Measurements from ENCODE around the gene TMA16.
"Not testable (repeated sequence)": the region's sequence is repeated elsewhere in the genome, so short reads cannot be mapped to it uniquely, and the experiment has no call there.

Gene TMA16

GRCh38 chr4:163494360-163495241 is at the start of gene TMA16:
Gene TMA16 (plus strand): TSS chr4:163494690. CDS start chr4:163494802, 112 bp downstream.
- DNase-seq (ENCODE audit: low read depth, low spot score): peak; percentile 65

- not testable (repeated sequence) for DNase-seq (ENCODE audit: low read depth, low spot score)
These were observed 47.5 kb upstream of the TMA16 start for GRCh38 chr4:163447023-163447422.

- DNase-seq (ENCODE audit: low read depth, low spot score): no peak
These were observed 47.0 kb upstream of the TMA16 start for GRCh38 chr4:163447481-163447880.

GRCh38 chr4:163448540-163449203 is 45.8 kb upstream of the TMA16 start:
- no peak for DNase-seq (ENCODE audit: low read depth, low spot score)

GRCh38 chr4:163462556-163462955 is 31.9 kb upstream of the TMA16 start:
- no peak for DNase-seq (ENCODE audit: low read depth, low spot score)

GRCh38 chr4:163467082-163467770 is 27.3 kb upstream of the TMA16 start:
- no peak for DNase-seq (ENCODE audit: low read depth, low spot score)

GRCh38 chr4:163470391-163470790 is 24.1 kb upstream of the TMA16 start:
- no peak for DNase-seq (ENCODE audit: low read depth, low spot score)

- DNase-seq (ENCODE audit: low read depth, low spot score): no peak
These were observed 21.4 kb upstream of the TMA16 start for GRCh38 chr4:163473130-163473529.

GRCh38 chr4:163473576-163473975 is 20.9 kb upstream of the TMA16 start, which contains the start of gene TKTL2:
Gene TKTL2 (minus strand): TSS chr4:163473754. CDS start chr4:163473734, 20 bp downstream.
- DNase-seq (ENCODE audit: low read depth, low spot score): no peak

GRCh38 chr4:163474027-163474426 is 20.5 kb upstream of the TMA16 start:
- no peak for DNase-seq (ENCODE audit: low read depth, low spot score)

GRCh38 chr4:163476761-163477438 is 17.6 kb upstream of the TMA16 start:
- no peak for DNase-seq (ENCODE audit: low read depth, low spot score)

- DNase-seq (ENCODE audit: low read depth, low spot score): no peak
These were observed 12.3 kb upstream of the TMA16 start for GRCh38 chr4:163482190-163482589.

- DNase-seq (ENCODE audit: low read depth, low spot score): peak; percentile 43
These were observed 9.6 kb upstream of the TMA16 start for GRCh38 chr4:163484906-163485305.

- no peak for DNase-seq (ENCODE audit: low read depth, low spot score)
These were observed 8.9 kb upstream of the TMA16 start for GRCh38 chr4:163485589-163485988.

GRCh38 chr4:163486321-163486720 is 8.2 kb upstream of the TMA16 start:
- DNase-seq (ENCODE audit: low read depth, low spot score): no peak

GRCh38 chr4:163489929-163490328 is 4.6 kb upstream of the TMA16 start:
- DNase-seq (ENCODE audit: low read depth, low spot score): no peak

- no peak for DNase-seq (ENCODE audit: low read depth, low spot score)
These were observed 1.5 kb upstream of the TMA16 start for GRCh38 chr4:163492951-163493504.

- DNase-seq (ENCODE audit: low read depth, low spot score): no peak
These were observed 689 bp upstream of the TMA16 start for GRCh38 chr4:163493643-163494359.

GRCh38 chr4:163495900-163496299 is 1.4 kb downstream of the TMA16 start:
- no peak for DNase-seq (ENCODE audit: low read depth, low spot score)

GRCh38 chr4:163500586-163500985 is 6.1 kb downstream of the TMA16 start:
- DNase-seq (ENCODE audit: low read depth, low spot score): no peak

GRCh38 chr4:163505374-163505773 is 10.9 kb downstream of the TMA16 start:
- no peak for DNase-seq (ENCODE audit: low read depth, low spot score)
